SH-SY5Y (cell line): ENCODE measurements around the gene TTC28.

Experiments
- GATA2 ChIP-seq: IDR thresholded peaks from 2 replicates; pipeline ENCODE4 v1.6.1; 2011; ENCODE audit warnings: mild to moderate bottlenecking, low read depth, low read length
- GATA3 ChIP-seq: IDR thresholded peaks from 2 replicates; pipeline ENCODE4 v1.6.1; 2011; ENCODE audit warnings: low read depth, mild to moderate bottlenecking, low read length, moderate library complexity

TTC28 gene

DNA sequence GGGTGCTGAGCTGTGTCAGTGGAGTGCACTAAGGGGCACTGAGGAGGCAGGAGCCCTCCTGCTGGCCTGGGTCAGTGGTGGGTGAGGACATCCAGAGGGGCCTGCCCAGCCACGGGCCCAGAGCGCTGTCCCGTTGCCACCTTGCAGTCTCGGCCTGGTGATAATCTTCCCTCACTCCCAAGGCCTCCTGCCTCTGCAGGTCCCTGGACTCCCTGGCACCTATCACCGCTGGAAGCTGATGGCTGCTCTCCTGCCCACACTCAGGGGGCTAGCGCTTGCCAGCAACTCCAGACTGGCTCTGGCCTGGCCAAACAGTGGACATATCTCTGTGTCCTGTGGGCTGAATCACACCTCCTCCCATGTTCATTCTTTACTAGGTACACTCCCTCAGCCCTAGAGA, 674.1 kb downstream of the TTC28 start:
- no peak for TF ChIP-seq GATA3
- TF ChIP-seq GATA2 = no peak

DNA sequence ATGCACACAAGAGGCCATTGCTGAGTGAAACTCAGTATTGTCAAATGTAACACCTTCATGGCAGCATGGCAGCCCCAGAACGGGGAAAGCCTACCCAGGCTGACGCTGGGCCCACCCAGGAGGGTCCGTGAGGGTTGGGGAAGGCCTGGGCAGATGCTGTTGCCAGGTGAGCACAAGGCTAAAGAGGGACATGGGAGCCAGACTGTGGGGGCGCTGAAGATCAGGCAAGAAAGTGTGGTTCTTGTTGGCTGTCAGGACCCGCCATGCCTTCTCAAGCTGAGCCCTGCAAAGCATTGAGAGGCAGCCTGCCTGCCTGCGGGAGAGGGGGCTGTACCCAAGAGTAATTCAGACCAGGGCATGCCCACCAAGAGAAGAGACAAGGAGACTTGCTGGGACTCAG, 675.6 kb downstream of the TTC28 start:
- TF ChIP-seq GATA2 (no peak), GATA3 (no peak)

DNA sequence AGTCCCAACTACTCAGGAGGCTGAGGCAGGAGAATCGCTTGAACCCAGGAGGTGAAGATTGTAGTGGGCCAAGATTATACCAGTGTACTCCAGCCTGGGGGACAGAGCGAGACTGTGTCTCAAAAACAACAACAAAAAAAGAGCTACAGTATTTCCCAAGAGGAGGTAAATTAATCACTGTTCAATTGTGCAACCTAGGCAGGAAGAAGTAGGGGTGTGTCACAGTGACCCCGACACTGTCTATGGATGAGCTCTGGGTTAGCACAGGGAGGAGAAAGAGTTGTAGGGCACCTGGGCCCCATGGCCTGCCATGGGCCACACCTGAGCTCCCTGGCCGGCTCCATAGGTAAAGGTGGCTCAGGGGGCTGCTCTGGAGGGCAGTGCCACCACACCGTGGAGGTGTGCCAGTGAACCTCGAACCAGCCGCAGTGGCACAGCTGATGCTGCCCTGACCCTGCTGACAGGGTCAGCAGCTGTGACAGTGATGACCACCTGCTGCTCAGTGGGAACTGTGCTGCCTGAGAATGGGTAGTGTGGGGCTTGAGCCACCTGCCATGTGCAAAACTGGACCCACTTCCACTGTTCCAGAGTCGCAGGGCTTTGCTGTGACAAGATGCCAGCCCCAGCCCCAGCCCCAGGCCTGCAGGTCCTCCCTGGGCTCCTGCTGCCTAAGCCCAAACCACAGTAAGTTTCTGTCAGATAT, 676.6 kb downstream of the TTC28 start:
- TF ChIP-seq GATA3 = no peak
- no peak for TF ChIP-seq GATA2

DNA sequence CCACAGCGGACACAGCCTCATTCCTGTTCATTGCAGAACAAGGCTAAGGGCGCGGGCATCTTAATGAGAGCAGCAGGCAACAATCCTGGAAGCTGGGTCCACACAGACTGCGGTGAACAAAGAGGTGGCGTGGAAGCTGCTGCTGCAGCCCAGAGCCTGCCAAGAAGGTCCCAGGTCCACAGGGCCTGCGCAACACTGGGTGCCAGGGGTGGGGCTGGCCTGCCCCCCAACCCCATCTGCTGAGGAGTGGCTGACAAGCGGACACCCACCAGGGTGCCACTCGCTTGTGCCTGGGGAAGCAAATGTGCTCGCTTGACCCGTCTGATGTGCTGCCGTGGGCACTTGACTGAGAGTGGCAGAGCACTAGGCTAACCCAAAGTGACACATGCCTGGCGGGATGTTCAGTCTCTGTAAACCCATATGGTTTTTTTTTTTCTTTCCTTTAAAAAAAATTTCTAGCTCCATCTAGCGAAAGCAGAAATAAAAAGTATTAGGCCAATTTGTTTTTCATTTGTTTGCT, 677.4 kb downstream of the TTC28 start:
- TF ChIP-seq GATA3 (no peak), GATA2 (no peak)

DNA sequence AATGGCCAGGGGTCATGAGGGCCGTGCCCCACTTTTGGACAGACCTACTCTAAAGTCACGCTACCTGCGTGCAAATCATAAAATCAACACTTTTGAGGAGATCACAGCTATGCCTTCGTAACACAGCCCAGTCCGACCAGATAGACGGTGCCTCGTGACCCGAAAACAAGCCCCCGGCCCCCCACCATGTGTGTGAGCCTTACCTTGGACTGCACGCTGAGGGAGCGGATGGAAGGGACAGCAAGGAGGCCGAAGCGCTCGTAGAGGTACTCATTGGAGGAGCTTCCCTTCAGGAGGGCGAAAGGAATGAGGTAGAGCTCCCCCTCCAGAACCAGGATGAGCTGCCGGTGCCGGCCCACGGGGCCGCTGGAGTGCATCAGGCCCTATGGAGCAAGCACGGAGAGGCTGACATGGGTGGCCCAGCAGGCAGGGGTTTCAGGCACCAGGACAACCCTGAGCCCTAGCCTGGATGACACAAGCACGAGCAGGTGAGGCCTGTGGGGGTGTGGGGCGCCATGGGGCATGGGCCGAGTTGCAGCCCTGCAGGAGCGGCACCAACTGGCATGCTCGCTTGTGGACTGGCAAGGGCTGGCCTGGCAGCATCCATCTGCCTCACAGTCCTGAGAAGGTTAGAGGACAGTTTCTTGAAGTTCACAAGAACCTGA, 678.3 kb downstream of the TTC28 start:
- TF ChIP-seq GATA3 (no peak), GATA2 (no peak)

DNA sequence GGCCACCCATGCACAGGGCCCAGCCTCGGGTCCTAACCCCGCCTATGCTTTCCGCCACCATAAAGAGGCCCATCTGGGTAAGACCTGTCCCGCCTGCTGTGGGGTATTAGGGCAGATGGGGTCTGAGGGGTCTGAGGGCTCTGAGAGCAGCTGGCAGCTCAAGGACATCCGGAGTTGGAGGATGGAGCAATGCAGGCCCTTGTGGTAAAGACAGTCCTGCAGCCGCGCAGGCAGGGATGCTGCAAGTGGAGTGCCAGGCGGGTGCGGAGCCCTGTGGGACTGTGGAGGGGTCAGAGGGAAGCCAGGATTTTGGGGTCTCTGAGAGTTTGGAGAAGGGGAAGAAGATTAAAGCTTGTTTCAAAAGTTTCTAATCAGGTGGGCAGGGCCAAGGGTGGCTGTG, 679.3 kb downstream of the TTC28 start:
- no peak for TF ChIP-seq GATA2
- TF ChIP-seq GATA3 = no peak

DNA sequence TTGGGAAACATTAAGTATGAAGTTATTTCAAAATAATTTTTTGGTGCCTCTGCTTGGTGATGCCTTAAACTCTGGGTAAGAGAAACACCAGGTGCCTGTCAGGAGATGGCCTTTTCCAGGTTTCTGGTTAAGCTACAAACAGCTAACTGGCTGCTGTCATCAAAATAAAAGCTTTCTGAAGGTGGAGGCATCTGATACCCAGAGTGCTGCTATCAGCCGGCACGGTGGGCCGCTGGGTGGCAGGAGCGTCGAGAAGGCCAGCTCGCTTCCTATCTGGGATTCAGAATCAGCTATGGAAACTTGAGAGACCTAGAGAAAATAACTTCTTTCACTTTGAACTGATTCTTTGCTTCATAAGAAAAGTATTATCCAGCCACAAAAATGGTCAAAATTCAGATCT, 679.8 kb downstream of the TTC28 start:
- TF ChIP-seq GATA2 (no peak), GATA3 (no peak)

DNA sequence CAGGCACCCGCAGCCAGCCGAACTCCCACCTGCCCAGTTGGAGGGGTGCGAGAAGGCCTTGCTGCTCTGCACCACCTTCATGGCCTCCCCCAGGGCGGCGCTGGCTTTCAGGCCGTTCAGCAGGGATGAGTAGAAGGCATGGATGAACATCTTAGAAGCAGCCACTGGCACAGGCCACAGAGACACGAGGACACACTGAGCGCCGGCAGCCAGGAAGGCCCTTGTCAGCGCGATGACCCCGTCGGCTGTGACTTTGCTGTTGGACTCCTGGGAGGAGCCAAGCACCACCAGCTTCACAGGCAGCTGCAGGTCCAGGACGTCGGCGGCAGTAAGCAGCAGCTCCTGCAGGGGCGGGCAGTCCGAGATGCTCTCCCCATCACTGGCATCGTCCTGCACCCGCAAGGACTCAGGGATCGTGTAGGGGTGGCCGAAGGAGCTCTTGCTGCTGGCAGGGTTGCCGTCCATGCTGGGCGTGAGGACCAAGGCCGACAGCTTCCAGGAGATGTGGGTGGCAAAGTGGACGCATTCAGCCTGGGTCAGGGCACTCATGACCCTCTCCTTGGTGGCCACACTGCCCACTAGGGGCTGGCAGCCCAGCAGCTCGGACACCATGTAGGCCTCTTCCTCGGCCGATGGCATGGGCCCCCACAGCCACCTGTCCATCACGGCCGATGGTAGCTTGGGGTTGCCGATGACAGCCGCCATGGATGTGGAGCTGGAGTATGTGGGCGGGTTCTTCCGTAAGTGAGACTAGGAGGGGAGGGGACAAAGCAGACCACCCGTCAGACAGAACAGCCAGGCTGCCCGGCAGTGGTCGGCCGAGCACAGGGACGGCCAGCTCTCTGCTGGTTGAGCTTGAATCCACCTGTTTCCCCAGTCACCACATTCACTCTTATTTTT, 680.9 kb downstream of the TTC28 start:
- TF ChIP-seq GATA3 = no peak
- TF ChIP-seq GATA2 = no peak

DNA sequence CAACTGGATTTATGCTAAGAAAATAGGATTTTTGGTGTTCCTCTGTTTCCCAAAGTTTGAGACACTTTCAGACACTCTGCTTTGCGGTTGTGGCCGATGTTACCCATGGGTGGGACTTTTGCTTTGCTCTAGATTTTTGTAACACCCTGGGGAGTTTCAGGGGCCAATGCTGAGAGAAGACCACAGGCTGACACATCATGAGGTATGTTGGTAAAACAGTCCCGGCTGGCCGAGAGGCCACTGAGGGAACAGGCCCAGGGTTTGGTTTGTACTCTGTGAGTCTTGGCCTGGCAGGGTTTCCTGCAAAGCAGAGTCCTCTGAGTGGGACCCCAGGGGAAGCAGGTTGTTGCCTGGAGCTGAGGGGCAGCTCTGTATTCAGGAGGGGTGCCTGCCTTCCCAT, 682.1 kb downstream of the TTC28 start:
- TF ChIP-seq GATA3 (no peak), GATA2 (no peak)

DNA sequence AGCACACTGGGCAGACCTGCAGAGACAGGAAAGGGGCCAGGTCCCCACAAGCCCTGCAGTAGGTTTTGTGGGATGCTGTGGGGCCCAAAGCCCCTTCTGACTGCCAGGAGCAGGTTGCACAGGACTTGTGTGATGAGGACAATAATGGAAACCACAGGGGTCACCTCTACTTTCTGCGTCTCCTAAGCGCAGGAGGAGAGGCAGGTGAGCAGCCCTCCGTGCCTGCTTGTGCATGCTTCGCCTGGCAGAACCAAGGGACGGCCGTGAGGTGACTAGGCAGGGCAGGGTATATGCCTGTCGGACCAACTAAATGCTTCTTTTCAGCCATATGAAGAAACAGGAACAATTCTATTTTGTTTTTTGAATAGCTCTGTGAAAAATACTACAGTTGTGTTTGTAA, 682.7 kb downstream of the TTC28 start:
- no peak for TF ChIP-seq GATA3
- TF ChIP-seq GATA2 = no peak

DNA sequence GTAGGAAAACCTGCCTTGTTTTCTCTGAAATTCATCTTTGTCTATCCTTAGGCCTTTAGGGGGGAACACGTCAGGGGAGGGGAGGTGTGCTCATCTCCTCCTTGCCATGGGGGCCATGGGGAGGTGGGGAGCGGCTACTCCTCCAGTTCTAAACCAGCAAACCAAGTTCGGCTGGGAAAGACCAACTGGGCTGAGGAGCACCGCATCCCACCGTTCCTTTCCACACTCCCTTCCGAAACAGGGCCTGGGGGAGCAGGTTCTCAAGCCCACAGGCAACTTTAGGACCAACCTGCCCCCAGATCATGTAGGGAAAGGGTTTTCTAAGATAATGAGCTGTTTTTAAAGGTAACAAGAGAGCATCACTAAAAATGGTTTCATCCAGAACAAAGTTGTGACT, 683.1 kb downstream of the TTC28 start:
- TF ChIP-seq GATA3 (no peak), GATA2 (no peak)

DNA sequence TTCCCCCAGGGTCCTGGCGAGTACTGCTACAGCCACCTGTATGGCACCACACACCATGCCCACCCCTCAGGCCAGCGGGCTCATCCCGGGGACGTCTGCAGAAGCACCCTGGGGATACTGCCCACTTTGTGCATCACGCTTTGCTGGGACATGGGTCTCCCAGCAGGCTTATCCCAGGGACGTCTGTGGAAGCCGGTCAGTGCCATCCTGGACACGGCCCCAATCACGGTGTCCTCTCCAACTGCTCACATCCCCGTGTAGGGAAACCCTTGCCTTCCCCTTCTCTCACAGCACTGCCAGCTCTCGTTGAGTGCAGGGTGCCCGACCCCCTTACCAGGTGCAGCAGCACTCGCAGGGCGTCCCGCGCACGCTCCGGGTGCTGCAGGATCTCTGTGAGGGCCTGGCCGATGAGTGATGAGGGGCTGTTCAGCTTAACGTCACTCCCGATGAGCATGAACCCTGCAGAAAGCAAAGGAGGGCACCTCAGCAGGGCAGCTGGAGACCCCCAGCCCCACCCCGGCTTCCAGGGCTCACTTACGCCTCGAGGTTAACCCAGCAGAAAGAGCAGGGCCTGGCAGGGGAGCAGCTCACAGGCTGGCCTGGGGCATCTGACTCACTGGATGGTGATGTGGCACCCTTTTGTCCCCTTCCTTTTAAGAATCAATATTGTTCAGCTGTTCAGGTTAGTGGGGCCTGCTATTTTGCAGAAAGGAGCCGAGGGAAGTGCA, 683.7 kb downstream of the TTC28 start:
- TF ChIP-seq GATA2 = no peak
- TF ChIP-seq GATA3 = no peak

DNA sequence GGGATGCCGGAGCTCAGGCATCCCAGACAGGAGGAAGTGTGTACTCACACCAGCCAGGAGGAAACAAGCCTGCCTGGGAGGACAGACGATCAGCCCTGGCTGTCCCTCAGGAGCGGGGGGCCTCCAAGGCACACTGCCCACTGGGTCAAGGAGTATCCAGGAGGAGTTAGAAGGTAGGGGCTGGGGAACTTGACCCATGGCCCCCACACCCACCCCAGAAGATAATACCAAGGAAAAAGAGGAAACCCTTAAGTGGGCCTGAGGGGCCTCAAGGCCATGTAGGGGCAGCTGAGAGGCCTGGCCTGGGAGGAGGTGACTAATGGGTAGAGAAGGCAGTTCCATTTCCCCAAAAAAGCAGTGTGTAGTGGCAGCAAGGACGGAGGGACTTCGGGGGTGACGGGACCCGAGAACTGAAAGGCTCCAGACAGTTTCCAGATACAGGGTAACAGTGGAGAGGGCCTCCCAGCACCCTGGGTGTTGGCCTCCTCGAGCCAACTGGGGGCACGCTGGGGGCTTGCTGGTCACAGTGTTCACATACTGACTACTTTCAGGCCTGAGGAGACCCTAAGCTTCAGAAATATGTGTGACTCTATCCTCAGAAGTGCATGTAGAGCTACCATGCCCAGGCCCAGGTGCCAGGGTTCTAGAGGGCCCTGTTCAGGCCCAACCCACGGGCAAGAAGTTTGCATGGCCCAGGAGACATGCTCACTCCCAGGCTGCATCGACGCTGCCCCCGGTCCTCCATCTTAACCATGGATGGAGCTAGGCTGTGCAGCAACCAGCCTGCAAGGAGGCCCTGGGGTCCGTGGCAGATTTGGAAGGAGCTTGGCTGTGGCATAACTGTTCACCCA, 684.9 kb downstream of the TTC28 start:
- TF ChIP-seq GATA3 = no peak
- TF ChIP-seq GATA2 = no peak
